NCI-H446 (cell line): ENCODE measurements around the gene FOXP2.
A peak's percentile ranks its signal among the peaks of the same experiment; 100 is the strongest.
"Not testable (repeated sequence)": the region's sequence is repeated elsewhere in the genome, so short reads cannot be mapped to it uniquely, and the experiment has no call there.

Experiments used
- DNase-seq, 2 experiments: peaks; one replicate each; lab custom pipeline; 2025; lab: John Stamatoyannopoulos, UW

The FOXP2 gene

DNA sequence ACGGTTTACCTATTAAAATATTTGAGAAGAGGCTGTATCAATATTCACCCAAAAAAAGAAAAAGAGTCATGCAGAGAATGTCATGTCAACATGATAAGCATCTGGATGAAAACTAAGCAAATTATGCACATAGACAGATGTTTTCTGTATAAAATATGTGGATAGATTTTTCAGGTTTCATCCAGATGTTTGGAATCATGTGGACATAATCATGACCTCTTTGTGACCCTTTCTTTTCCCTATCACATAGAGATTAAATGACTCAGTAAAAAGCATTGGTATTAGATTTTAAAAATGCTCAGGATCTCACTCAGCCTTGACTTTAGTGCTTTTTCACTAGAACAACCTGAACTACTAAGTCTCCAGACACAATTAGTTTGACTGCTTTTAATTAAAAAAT is 90.0 kb downstream of the FOXP2 start:
- DNase-seq, result no peak

DNA sequence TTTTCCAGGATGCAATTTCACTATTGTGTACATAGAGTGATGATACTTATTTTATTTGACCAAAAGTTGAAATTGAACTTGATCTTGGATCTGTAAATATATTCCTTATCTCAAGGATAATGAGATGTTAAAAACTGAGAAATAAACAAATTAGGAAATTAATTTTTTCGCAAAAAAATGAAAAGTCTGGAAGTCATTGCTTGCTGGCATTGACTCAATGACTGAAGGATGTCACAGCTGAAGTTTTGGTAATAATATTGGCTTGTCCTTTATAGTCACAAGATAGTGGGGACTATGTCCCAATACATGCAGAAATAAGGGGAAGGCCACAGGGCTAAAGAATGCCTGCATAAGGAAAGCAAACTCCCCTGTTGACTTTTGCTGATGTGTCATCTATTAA is 92.8 kb downstream of the FOXP2 start:
- no peak for DNase-seq

DNA sequence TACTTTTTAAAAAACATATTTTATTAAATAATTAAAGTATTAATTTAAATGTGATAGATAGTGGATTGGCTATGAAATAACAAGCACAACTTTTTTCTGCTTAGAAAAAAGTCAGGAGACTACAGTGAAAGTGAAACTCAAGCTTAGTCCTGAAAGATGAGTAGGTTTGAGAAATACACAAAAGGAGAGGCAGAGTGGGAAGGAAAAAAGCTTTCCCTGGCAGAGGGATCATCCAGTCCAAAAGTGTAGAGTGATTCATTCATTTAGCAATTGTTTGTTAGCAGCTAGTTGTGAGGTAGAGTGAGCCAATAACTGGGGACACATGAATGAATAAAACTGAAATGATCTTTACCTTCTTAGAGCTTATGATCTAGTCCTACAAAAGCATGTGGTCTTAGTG is 93.5 kb downstream of the FOXP2 start:
- no peak for DNase-seq

DNA sequence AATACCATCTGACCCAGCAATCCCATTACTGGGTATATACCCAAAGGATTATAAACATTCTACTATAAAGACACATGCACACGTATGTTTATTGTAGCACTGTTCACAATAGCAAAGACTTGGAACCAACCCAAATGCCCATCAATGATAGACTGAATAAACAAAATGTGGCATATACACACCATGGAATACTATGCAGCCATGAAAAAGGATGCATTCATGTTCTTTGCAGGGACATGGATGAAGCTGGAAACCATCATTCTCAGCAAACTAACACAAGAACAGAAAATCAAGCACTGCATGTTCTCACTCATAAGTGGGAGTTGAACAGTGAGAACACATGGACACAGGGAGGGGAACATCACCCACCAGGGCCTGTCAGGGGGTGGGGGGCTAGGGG is 96.2 kb downstream of the FOXP2 start:
- DNase-seq, result not testable (repeated sequence)

DNA sequence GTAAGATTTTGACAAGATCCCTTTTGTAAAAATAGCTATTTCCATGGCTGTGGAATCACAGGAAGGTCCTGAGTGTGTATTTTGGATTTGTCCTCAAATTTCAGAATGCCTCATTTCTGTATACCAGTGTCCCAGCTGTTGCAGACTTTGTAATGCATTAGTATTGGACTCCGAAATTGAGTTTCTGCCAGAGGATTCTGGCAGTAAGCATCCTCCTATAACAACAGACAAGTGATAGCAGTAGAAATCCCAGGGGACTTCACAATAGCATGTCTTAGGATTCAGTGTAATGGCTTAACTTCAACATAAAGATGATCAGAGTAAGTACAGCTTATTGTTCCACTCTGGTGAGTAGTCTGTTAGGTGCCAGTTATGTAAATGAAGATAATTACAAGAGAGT is 104.6 kb downstream of the FOXP2 start:
- peak; percentile 84 to 91 for DNase-seq

DNA sequence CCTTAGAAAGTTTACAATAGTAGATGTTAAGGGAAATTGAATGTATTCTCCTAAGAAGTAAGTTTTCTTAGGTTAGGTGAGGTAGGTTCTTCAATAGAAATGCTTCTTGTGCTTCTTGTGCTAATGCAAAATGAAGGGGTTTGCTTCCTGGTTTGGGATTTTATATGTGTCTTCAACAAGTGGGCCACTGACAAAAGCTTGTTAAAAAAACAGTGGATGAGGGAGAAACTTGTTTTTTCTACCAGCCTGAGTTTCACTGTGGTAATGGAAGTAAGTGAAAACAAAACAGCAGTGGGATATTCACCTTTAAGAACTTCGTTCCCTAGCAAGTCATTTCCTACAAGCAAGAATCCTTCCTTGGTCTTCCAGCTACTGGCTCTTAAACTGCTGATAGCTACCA is 107.5 kb downstream of the FOXP2 start:
- no peak for DNase-seq

DNA sequence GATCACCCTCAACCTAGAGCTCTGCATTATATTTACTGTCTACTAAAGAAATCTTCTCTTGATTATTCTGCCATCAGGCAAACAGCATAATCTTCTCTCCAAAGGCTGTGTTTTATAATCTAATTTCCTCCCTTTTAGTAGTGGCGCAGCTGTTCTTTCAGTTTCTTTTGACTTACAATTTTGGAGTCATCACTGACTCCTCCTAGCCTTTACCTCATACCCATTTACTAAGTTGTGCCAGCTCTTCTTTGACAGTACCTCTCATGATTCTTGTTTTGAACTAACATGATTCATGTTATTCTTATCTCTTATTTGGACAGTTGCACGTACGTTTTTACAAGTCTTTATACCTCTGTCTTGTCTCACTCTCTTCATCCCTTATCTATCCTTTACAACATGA is 113.0 kb downstream of the FOXP2 start:
- DNase-seq, result no peak

DNA sequence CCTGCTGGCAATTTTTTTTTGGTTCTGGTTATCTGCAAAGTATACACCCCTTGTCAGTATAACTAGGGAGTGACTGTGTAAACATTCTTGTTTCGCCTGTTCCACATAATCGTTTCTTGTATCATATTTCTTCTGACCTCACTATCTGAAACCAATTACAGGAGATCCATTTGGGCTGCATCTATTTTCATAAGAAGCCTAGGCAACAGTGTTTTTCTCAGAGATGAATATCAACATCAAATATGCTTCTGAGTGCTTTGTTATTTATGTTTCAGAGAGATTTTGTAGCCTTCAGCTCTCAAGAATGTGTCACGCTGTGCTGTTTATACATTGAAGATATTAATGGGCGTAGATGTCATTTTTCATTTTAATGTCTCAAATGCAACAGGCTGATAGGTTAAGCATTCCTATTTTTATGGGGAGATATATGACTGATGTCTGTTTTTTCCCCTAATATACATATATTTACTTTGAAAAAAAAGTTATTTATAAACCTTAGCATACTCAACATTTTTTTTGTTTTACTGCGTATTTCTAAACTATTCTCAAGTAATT is 115.5 kb downstream of the FOXP2 start:
- DNase-seq, result no peak

DNA sequence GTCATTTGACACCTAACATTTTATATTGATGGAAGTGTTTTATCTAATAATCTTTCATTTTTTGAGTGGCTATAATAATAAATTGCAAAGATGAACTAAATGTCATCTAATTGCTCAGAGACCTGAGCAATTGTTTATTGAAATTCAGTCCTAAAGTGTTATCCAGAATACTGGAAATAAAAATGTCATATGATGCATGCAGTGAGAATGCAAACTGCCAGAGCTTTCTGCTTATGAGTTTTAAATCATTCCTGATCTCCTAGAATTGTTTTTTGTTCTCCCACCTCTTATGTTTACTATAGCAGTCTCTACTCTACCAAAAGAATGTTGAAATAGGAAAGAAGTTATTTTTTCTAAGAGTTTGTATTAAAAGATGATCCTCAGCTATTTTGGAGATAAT is 116.7 kb downstream of the FOXP2 start:
- DNase-seq, result no peak

DNA sequence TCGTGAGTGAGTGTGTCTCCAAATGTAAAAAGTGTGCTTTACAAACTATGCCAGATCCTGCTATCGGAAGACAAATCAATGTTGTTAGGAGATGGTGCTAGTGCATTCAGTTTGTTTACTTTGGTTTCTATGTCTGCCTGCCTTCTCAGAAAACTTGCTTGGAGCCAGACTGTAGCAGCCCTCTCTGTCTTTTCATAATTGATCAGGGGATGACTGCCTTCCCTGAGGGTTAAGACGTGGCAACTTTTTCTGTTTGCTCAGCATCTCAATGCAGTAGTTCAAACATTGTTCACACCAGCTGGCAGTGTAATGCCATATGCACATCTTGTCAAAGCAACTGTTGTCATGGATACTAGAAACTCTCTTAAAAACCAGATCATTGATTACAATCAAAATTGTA is 118.5 kb downstream of the FOXP2 start:
- peak; percentile 50 to 84 for DNase-seq

DNA sequence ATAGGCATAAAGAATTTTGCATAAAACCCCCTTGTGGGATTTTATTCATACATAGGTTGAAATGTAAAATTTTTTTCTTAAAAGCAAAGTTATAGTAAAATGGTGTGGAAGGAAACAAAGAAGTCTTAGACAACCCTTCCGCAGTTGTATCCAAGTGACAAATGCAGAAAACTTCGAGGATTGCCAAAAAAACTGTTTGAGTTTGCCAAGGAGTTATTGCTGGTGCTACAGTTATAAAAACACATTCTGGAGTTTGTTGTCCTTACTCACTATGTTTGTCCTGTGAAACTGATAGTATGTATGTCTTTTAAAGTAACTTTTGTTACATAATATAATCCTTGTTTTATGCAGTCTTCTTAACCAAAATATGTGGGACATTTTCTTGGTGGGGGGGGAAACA is 120.3 kb downstream of the FOXP2 start:
- DNase-seq, result peak in 1 of 2 experiments; percentile 59

DNA sequence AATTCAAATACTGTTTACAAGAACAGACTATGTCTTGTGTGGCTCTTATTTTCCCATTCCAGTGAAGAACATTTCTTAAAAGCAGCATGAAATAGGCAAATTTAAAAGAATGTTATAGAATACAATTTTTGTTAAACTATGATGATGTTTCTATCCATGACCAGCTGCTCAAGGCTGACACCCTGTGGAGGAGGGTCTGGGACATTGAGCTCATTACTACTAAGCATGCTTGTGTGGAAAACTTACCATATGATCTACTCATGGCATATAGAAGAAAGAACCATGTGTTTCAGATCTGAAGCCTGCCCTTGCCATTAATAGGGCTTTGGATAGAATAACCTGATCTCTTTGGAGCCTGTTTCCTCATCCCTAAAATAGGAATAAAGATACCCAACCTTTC is 125.0 kb downstream of the FOXP2 start:
- DNase-seq, result peak; percentile 31 to 64

DNA sequence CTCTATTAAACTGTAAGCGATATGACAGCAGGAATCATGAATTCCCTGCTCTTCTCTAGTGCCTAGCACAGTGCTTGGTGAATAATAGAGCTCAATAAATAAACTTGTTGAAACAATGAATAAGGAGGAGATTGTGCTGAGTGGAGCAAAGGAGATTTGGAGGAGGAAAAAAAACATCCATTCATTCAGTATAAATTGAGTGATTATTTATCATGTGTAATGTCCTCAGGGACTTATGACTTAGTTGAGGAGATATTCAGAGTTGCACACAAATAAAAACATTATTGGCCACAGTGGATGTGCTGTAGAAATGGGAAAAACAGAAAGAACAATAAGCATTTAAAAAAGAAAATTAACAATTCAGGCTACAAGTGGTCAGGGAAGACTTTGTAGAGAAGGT is 125.7 kb downstream of the FOXP2 start:
- DNase-seq, result no peak

DNA sequence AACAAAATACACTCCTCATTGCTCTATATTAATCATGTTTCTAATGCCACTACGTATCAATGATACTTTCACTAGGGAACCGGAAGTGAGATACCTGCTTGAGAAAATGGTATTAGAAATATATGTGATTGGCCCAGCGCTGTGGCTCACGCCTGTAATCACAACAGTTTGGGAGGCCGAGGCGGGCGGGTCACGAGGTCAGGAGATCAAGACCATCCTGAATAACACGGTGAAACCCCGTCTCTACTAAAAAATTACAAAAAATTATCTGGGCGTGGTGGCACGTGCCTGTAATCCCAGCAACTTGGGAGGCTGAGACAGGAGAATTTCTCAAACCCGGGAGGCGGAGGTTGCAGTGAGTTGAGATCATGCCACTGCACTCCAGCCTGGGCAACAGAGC is 132.7 kb downstream of the FOXP2 start:
- not testable (repeated sequence) for DNase-seq

DNA sequence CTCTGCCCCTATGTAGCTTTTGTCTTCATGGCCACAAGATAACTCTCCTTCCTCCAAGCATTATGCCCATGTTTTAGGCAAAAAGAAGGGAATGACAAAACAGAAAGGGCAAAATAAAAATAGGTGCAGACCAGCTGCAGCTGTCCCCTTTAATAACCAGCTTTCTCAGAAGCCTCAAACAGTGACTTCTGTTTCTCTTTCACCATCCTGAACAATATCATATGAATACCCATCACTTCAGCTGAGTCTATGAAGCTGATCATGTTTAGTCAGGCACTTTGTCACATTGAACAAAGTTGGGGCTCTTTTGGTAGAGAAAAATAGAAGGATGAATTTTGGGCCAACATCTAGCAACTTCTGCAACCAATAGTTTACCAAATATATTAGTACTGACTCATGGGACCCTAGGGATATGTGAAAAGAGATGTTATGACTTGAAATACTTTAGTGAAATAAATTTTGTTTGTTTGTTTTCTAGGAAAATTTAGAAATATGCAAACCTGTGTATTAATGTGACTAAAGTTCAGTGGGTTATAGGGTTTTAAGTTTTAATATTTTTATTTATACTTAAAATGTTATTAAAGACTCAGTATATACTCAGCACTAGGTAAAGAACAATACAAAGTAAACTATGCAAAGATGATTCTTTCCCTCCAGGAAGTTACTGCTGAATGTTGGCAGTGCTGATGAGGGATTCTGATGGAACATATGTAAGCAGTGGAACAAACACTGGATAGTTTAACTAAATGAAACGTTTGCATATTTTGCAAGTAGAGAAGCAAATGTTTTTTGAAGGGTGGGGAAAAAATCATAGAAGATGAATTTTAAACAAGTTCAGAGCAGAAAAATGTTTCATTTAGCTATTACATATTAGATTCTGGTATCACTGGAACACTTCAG is 133.7 kb downstream of the FOXP2 start:
- DNase-seq, result no peak

DNA sequence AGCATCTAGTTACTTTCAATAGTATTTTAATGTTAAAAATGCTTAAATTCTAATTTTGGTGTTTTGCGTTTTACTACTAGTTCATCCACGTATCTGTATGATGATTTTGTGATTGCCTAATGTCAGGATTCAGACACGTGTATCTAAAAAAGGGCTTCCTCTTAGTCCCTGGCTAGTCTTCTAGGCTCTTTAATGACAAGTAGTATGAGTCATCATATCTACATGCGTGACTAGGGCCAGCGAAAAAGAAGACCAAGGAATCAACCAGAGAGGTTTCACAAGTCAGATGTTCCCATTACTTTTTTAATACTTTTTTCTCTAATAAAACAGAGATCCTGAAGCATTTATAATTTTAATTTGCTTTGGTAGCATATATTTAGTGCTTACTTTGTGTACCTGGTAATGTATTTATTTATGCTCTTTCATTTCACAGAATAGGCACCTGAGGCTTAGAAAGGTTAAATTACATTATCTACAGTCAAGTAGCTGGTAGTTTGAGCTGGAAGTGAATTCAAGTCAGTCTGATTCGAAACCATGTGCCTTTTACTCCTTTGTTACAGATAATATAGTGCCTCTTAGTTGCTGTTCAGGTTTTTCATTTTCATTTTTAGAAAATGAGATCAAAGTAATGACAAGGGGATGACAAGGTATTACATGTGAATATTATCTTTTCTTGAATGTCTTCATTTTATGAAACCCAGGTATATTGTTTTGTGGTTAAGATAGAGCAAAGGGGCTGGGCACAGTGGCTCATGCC is 140.3 kb downstream of the FOXP2 start:
- DNase-seq, result peak in 1 of 2 experiments; percentile 36

DNA sequence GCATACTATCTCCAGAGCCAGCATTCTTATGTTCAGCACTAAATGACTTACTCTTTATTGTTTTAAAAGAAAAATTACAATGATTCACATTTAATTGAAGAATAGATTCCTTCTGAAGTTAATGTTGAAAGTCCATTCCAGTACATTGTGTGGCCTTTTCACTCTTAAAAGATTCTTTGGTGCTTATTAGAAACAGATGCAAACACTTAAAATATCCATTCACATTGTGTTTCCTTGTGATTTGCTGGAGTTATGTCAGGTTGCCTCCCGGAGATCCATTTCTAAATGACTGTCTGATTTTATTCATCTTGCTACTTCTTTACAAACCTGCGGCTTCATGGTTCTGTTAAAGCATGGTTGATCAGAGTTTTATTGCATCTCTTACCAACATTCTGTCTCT is 152.8 kb downstream of the FOXP2 start:
- no peak for DNase-seq

DNA sequence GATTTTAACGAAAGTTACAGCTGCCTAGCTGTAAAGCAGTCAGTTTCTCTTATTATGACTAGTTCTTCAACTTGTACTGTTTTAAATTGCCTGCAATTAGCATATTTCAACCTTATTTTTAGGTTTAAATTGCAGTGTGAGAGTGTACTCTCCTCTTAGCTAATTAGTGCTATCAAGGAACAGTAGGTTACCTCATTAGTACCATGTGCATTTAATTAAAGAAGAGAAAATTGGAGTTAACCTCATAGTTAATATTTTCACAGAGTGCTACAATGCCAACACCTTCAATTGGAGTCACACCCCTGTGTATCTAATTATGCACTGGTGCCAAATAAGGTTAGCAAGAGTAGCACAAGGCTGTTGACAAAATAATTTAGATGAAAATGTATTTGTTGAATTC is 154.6 kb downstream of the FOXP2 start:
- DNase-seq, result no peak

DNA sequence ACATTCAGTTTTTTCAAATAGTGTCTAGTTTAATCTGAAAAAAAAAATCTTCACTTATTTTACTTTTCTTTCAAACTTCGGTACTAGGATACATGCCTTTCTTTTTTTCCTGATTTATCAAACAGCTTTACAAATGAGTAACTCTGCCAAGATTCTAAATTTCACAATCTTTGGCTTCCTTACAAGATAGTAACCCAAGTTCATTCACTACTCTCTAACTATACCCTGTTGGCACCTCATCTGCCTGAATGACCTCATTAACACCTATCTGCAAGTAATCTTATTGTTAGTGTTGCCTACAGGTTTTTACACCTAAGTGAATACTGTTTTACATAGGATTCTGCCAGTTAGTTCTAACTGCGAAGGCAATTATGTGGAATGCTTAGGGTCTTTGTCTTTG is 159.8 kb downstream of the FOXP2 start:
- peak; percentile 51 to 65 for DNase-seq

DNA sequence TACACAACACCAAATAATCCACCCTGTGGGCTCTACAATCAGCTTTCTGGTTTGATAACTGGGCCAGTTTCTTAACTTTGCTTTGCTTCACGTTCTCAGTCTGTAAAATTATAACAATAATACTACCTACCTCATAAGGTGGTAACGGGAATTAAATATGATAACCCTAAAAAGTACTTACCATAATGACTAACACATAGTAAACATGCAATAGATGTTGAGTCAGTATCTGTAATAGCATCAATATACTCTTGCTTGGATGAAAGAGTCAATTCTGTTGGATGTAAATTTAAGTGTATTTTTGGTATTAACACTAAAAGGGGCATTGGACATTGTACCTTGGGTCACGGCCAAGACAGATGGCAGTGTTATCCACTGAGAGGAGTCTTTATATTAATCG is 160.5 kb downstream of the FOXP2 start:
- peak; percentile 31 to 61 for DNase-seq

DNA sequence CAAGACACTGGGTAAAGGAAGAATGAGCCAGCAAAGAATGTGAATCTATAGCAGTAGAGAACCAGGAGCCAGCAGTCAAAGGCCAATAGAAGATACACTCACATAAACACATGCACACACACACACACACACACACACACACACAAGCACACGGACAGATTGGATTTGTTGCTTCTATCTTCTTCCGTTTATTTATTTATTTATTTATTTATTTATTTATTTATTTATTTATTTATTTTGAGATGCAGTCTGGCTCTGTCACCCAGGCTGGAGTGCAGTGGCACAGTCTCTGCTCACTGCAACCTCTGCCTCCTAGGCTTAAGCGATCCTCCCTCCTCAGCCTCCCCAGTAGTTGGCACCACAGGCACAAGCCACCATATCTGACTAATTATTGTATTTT is 166.3 kb downstream of the FOXP2 start:
- DNase-seq, result not testable (repeated sequence)

DNA sequence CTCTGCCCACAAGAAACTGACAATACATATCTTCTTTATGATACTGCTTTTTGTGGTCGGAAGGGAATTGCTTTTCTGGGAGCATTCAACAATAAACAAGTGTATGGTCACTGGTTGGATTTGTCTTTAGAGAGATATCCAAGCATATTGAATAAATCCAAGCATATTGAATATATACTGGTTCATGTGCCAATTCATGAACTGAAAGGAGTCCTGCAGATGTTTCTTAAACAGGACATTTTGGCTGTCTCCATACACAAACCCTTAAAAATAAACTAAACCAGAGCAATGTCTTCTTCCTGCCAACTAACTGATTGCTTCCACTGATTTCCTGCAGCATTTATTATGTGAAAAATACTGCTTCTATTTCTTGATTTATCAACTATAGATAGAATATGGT is 173.9 kb downstream of the FOXP2 start:
- no peak for DNase-seq

DNA sequence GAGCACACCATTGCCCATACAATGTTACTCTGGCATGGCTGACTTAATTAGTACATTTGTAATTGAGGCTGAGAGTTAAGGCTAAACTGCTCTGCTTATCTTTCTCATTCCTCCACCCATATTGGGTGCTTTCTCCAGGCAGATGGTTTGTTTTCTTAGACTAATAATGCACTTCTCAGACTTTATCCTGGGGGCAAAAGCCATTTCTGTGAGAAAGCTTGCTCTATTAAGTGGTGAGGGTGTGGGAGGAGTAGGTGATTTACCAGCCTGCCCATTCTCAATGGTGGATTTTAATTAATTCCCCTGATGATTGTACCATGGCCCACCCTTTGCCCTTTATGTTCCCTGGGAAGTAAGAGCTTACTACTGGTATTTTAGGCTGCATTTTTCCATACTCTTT is 174.8 kb downstream of the FOXP2 start:
- DNase-seq, result no peak
